Stimulated activated CD8-positive, alpha-beta memory T cell treated with anti-CD3 and anti-CD28 coated beads, Interleukin-4, amount 100 ng/mL, for 1 hour (primary cell): ENCODE results near the gene GGT7.
A peak's percentile ranks its signal among the peaks of the same experiment; 100 is the strongest.
"Not testable (repeated sequence)": the region's sequence is repeated elsewhere in the genome, so short reads cannot be mapped to it uniquely, and the experiment has no call there.

Source experiments
- DNase-seq, 2 donors: peaks; one replicate each; pipeline ENCODE4 v3.0.0-alpha.2; 2020; ENCODE audit warnings: low read depth in 2 of 2, low spot score in 1 of 2

The GGT7 gene

GRCh38 chr20:34883087-34883688 is 10.5 kb upstream of the GGT7 start:
- DNase-seq, result no peak

GRCh38 chr20:34881689-34882088 is 9.0 kb upstream of the GGT7 start:
- DNase-seq, result no peak

- DNase-seq, result not testable (repeated sequence)
Observed at GRCh38 chr20:34880971-34881370, 8.3 kb upstream of the GGT7 start.

GRCh38 chr20:34880215-34880850 is 7.7 kb upstream of the GGT7 start:
- no peak for DNase-seq

GRCh38 chr20:34876406-34877282 is 4.0 kb upstream of the GGT7 start, which contains the start of gene ACSS2:
Gene ACSS2, plus strand, starts transcription at chr20:34876612. Its CDS starts 34 bp downstream, at chr20:34876646.
- DNase-seq, result peak; percentile 91 to 94

- DNase-seq, result no peak
Observed at GRCh38 chr20:34875642-34876405, 3.2 kb upstream of the GGT7 start.

GRCh38 chr20:34874094-34874654 is 1.5 kb upstream of the GGT7 start:
- DNase-seq, result no peak

- no peak for DNase-seq
Observed at GRCh38 chr20:34873583-34874093, 982 bp upstream of the GGT7 start.

GRCh38 chr20:34871966-34872621 is 562 bp downstream of the GGT7 start:
- DNase-seq, result no peak

GRCh38 chr20:34871320-34871926 is 1.2 kb downstream of the GGT7 start:
- no peak for DNase-seq

- no peak for DNase-seq
Observed at GRCh38 chr20:34864216-34864615, 8.4 kb downstream of the GGT7 start.

- DNase-seq, result no peak
Observed at GRCh38 chr20:34863421-34863965, 9.2 kb downstream of the GGT7 start.

GRCh38 chr20:34862724-34863123 is 9.9 kb downstream of the GGT7 start:
- DNase-seq, result no peak

GRCh38 chr20:34861386-34862084 is 11.1 kb downstream of the GGT7 start:
- no peak for DNase-seq

- no peak for DNase-seq
Observed at GRCh38 chr20:34859826-34860545, 12.7 kb downstream of the GGT7 start.

- DNase-seq, result no peak
Observed at GRCh38 chr20:34859367-34859766, 13.3 kb downstream of the GGT7 start.

GRCh38 chr20:34852298-34852697 is 20.4 kb downstream of the GGT7 start:
- DNase-seq, result no peak

GRCh38 chr20:34850969-34851368 is 21.7 kb downstream of the GGT7 start:
- DNase-seq, result no peak
